Measurements from ENCODE around the gene PDSS2. TPM values are rescaled to one million over a fixed set of nuclear protein-coding genes. Genes with fewer than 3 reads are reported as not detected.

The PDSS2 gene
- total RNA-seq, 1 experiment from 2014 or later, result 17.8 TPM

DNA sequence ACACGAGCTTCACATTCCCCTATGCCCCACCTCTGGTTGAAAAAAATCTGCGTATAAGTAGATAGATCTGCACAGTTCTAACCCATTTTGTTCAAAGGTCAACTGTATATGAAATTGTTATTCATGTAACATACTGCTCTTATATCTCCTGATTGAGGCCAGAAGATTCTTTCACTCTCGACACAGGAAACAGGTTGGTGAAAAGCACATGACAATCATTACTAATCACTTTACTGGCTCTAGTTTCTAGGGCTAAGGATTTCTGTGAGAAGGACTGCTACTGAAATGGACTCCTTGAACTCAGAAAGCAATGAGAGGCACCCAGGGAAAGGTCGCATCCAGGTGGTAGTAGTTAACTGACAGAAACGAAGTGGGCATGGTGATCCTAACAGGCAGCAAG lies 21.7 kb downstream of the PDSS2 start:
- H3F3A ChIP-seq (ENCODE audit: insufficient read depth, low read depth), result no peaks in the 10 kb centered on the region
- no peak for DNase-seq
- no peaks in the 10 kb centered on the region for H3K9me3 ChIP-seq (ENCODE audit: insufficient read depth, low read depth)
- ChIA-PET POLR2A (ENCODE audit: unreplicated experiment) (no interaction called here), CTCF (no interaction called here)
- H3K4me2 ChIP-seq, result no peak overlapping the region
- peaks cover 13% of the 10 kb centered on the region; the same call in 1 of the 2 replicates for H3K79me2 ChIP-seq (ENCODE audit: low read depth)
- intact Hi-C loops (cut with micrococcal nuclease; ENCODE audit: unreplicated experiment), result no loop called here
- no peaks in the 10 kb centered on the region for H3K9me2 ChIP-seq (ENCODE audit: insufficient read depth)
- BruUV-seq (replicated peaks), result no TSS peak
- no peaks in the 10 kb centered on the region for H3K4me1 ChIP-seq (replicated peaks; ENCODE audit: insufficient read depth)
- 0 out of 2 replicates have a peak, but pooled peaks cover 3% of the 10 kb centered on the region for H3K36me3 ChIP-seq (ENCODE audit: low read depth)
- no peak overlapping the region for H3K27ac ChIP-seq
- H3K4me3 ChIP-seq, result no peak overlapping the region
- no peak for TF ChIP-seq EZH2 (IDR thresholded peaks at IDR 0.05; ENCODE audit: low read depth)
- TF ChIP-seq, protein P1, sequence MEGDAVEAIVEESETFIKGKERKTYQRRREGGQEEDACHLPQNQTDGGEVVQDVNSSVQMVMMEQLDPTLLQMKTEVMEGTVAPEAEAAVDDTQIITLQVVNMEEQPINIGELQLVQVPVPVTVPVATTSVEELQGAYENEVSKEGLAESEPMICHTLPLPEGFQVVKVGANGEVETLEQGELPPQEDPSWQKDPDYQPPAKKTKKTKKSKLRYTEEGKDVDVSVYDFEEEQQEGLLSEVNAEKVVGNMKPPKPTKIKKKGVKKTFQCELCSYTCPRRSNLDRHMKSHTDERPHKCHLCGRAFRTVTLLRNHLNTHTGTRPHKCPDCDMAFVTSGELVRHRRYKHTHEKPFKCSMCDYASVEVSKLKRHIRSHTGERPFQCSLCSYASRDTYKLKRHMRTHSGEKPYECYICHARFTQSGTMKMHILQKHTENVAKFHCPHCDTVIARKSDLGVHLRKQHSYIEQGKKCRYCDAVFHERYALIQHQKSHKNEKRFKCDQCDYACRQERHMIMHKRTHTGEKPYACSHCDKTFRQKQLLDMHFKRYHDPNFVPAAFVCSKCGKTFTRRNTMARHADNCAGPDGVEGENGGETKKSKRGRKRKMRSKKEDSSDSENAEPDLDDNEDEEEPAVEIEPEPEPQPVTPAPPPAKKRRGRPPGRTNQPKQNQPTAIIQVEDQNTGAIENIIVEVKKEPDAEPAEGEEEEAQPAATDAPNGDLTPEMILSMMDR (conservative IDR thresholded peaks at IDR 0.05), result no peak
- no peaks in the 10 kb centered on the region for H4K20me1 ChIP-seq (ENCODE audit: insufficient read depth)
- H2AFZ ChIP-seq, result no peak overlapping the region
- no peaks in the 10 kb centered on the region for H3K27me3 ChIP-seq (ENCODE audit: insufficient read depth, low read depth)

DNA sequence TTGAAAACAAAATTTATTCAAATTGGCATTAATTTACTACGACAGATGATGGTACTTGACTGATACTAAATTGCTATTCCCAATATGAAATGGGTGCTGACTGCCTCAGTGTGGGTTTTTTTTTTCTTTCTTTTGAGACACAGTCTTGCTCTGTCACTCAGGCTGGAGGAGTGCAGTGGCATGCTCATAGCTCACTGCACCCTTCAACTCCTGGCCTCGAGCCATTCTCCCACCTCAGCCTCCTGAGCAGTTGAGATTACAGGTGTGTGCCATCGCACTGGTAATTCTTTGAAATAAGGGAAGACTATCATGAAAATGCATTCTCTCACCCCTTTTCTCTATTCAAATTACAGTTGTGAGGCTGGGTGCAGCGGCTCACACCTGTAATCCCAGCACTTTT lies 22.5 kb downstream of the PDSS2 start:
- POLR2A ChIA-PET (ENCODE audit: unreplicated experiment), result no interaction called here

DNA sequence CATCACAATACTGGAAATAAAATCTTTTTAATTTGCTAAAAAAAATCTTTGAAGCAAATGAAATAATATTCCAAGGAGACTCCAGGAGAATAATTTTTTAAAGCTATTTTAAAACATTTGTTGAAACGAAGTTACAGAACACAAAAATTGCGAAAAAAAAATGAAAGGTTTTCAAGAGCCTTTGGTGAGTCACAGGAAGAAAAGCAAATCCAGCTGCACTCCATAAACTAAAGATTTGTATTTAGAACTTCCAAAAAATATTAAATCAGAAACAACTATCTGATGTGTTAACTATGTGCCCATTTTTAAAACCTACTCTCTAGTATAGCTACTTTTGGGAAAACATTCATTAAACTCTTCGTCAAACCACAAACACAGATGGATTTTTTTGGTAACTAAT lies 23.6 kb downstream of the PDSS2 start:
- Histone ChIP-seq H3K9me3 (ENCODE audit: insufficient read depth, low read depth) (no peaks in the 10 kb centered on the region), H3K4me1 (replicated peaks; ENCODE audit: insufficient read depth) (no peaks in the 10 kb centered on the region), H4K20me1 (ENCODE audit: insufficient read depth) (0 out of 2 replicates have a peak, but pooled peaks cover 2% of the 10 kb centered on the region), H3K36me3 (ENCODE audit: low read depth) (0 out of 2 replicates have a peak, but pooled peaks cover 3% of the 10 kb centered on the region), H3F3A (ENCODE audit: insufficient read depth, low read depth) (no peaks in the 10 kb centered on the region), H3K27ac (no peak overlapping the region), H3K4me2 (no peak overlapping the region), H3K79me2 (ENCODE audit: low read depth) (peaks cover 13% of the 10 kb centered on the region; the same call in 1 of the 2 replicates), H3K4me3 (no peak overlapping the region), H3K27me3 (ENCODE audit: insufficient read depth, low read depth) (no peaks in the 10 kb centered on the region), H2AFZ (no peak overlapping the region), H3K9me2 (ENCODE audit: insufficient read depth) (no peaks in the 10 kb centered on the region)
- BruUV-seq (replicated peaks), result no TSS peak
- intact Hi-C loops (cut with micrococcal nuclease; ENCODE audit: unreplicated experiment), result no loop called here
- no peak for DNase-seq
- TF ChIP-seq, protein P1 (conservative IDR thresholded peaks at IDR 0.05), result no peak
- TF ChIP-seq EZH2 (IDR thresholded peaks at IDR 0.05; ENCODE audit: low read depth), result no peak
- ChIA-PET POLR2A (ENCODE audit: unreplicated experiment) (no interaction called here), CTCF (no interaction called here)

More for the DNA sequence above, 22.5 kb downstream of the PDSS2 start:
- Histone ChIP-seq H3K4me2 (no peak overlapping the region), H3K4me1 (replicated peaks; ENCODE audit: insufficient read depth) (no peaks in the 10 kb centered on the region), H3K27me3 (ENCODE audit: insufficient read depth, low read depth) (no peaks in the 10 kb centered on the region), H3F3A (ENCODE audit: insufficient read depth, low read depth) (no peaks in the 10 kb centered on the region), H3K36me3 (ENCODE audit: low read depth) (0 out of 2 replicates have a peak, but pooled peaks cover 3% of the 10 kb centered on the region), H2AFZ (no peak overlapping the region), H4K20me1 (ENCODE audit: insufficient read depth) (0 out of 2 replicates have a peak, but pooled peaks cover 2% of the 10 kb centered on the region), H3K9me2 (ENCODE audit: insufficient read depth) (no peaks in the 10 kb centered on the region), H3K4me3 (no peak overlapping the region), H3K27ac (no peak overlapping the region), H3K9me3 (ENCODE audit: insufficient read depth, low read depth) (no peaks in the 10 kb centered on the region), H3K79me2 (ENCODE audit: low read depth) (peaks cover 13% of the 10 kb centered on the region; the same call in 1 of the 2 replicates)
- CTCF ChIA-PET, result no interaction called here
- no peak for TF ChIP-seq EZH2 (IDR thresholded peaks at IDR 0.05; ENCODE audit: low read depth)
- TF ChIP-seq, protein P1 (conservative IDR thresholded peaks at IDR 0.05), result no peak
- intact Hi-C loops (cut with micrococcal nuclease; ENCODE audit: unreplicated experiment), result no loop called here
- no TSS peak for BruUV-seq (replicated peaks)
- DNase-seq, result no peak
